GM19455 (cell line): ENCODE data around the gene IMMP2L.
"Not testable (repeated sequence)": the region's sequence is repeated elsewhere in the genome, so short reads cannot be mapped to it uniquely, and the experiment has no call there.

Experiments
- ATAC-seq: cut with Tn5 transposase; IDR thresholded peaks from one replicate; pipeline ENCODE4 v1.9.1; 2021; ENCODE audit not compliant: unreplicated experiment

The IMMP2L gene

DNA sequence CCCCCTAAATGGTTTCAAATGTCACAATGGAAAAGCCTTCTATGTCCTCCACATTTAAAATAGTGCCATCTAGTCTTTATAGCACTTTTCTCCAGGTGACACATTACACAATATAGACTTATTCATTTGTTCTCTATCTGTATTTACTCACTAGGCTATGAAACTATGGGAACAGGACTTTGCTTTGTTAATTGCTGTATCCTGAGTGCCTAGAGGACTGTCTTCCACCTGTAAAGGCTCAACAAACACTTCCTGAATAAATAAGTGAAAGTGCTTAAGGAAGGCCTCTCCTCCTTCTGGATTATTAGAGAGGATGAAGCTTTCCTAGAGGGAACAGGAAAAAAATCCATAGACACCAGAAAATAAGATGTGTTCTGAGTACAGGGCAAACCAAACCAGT lies 868.9 kb downstream of the IMMP2L start:
- ATAC-seq: no peak

DNA sequence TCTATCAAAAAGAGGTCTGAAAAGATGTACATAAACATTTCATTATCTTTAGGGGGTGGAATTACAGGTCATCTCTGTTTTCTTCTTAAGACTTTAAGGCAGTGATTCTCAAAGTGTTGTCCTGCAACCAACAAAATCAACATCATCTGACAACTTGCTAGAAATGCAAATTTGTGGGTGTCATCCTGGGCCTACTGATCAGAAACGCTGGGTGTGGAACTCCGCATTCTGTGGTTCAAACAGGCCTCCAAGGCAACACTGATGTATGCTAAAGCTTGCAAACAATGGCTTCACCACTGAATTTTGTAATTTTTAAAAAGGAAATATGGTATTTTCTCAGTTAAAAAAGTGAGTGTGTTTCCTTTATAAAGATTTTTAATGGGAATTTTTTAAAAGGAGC lies 873.4 kb downstream of the IMMP2L start:
- no peak for ATAC-seq

DNA sequence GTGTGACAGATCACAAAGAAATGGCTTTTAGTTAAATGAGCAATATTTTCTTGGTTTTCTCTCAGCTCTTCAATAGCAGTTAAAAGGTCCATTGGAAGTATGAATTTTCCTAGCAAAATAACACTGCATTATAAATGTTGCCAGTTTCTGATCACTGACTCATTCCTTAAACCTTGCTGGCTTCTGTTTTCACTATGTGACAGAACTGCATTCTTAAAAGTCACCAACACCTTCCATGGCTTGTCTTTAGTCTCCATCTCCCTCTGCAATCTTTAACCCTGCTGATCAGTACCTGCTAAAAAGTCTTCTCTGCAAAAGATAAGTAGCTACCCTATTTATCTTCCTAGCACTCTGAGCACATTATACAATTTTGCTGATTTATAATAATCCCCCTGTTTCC lies 876.4 kb downstream of the IMMP2L start:
- ATAC-seq: no peak

DNA sequence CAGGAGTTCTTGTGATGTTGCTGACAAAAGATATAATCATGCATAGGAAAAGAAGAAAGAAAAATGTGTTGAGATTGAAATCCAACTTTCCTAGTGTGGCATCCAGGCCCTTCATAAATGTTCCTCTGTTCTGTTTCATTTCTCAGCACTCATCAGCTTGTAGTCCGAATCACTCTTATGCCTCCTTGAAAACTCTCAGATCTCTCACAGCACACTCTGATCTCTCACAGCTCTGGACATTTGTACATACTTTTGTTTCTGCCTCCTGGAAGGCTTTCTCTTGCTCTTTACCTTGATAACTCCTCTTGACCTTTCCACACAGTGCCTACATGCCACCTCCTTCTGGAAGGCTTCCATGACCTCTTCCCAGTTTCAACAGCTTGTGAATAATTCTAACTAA lies 880.4 kb downstream of the IMMP2L start:
- no peak for ATAC-seq

DNA sequence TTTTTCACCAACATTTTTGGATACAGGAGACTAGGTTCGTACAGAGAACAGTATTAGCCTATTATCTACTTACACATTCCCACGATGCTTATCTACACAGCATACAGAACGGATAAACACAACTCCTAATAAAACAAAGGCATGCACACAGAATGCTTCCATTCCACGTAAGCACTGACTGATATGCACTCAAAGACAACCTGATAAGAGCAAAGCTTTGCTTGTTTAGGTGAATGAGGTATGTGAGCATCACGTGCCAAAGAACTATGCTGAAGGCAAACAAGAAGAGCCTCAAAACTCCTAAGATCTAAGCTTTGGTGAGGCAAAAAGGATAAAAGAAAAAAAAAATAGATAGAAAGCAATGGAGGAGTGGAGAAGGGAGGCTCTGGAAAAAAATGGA lies 884.9 kb downstream of the IMMP2L start:
- no peak for ATAC-seq

DNA sequence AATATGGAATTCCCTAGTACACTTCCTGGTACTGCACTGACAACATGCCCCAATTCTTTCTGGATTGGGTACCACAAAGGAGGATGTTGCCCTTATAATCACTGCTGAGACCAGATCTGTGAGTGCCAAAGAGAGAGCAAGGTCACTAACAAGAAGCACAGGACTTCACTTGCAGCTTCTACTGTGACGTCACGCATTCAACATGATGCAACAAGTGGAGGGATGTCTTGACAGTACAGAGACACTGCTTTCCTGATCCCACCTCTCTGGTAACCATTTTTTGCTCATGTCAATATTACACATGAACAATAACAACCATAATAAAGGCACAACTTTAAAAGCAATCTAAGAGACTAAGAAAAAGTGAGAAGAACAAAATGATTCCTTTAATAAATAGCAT lies 885.5 kb downstream of the IMMP2L start:
- no peak for ATAC-seq

DNA sequence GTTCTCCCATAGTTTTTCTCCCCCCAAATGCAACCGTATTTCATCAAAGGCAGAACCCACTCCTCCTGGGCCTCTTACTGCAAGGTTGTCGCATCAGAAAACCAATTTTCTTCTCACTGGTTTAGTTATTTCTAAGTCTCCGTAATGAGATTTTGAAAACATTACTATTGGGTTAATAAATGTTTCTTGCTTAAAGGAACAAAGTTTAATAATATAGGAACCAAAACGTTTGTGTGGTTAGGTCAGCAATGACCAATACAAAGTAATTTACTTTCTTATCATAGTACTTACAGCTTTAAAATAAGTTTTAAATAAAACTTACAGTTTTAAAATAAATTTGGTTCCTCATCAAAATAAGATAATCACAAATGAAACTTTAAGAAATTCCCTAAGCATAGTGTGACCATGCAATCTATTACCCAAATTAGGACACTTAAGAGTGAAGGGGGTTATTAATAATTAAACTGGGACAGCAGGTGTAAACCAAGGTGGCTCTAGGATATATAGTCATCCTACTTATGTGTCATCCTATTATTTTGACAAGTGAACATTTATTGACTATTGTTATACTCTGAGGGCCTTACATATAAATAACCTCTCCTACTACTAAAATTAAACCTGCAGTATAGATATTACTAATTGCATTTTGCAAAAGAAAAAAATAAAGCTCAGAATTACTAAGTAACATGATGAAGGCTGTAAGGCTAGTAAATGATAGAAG lies 886.7 kb downstream of the IMMP2L start:
- ATAC-seq: no peak

DNA sequence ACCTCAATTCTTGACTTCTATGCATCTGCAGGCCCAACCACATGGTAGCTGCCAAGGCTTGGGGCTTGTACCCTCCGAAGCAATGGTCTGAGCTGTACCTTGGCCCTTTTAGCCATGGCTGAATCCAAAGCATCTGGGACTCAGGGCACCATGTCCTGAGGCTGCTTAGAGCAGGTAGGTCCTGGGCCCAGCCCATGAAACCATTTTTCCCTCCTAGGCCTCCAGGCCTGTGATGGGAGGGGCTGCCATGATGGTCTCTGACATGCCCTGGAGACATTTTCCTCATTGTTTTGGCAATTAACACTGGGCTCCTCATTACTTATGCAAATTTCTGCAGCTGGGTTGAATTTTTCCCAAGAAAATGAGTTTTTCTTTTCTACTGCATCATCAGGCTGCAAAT lies 889.1 kb downstream of the IMMP2L start:
- no peak for ATAC-seq

DNA sequence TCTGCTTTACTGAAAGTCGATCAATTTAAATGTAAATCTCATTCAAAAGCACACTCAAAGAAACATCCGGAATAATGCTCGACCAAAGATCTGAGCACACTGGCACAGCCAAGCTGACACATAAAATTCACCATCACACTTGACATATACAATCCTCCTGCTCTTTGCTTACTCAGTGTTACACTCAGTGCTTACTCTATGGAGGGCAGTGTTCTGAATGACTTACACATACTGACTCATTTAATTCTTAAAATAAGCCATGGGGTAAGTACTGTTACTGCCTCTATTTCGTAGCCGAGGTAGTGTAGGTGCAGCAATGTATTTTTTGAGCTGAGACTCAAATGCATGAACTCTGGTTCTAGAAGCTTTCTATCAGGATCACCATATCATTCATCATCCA lies 892.9 kb downstream of the IMMP2L start:
- ATAC-seq: no peak

DNA sequence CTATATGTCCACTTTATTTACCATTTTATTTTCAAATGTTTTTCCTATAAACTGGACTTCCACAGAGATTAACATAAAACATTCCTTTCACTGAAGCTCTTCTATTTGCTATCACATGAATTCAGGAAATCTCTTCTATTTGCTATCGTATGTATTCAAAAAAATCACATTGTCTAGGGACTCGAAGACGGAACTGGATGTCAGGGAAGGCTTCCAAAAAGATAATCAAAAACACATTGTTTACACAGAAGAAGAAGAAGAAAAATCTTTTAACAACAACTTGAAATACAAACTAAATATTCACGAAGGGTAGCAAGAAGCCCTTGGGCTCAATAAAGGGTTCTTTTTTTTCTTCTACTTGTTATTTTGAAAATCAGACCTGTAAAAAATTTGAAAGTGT lies 897.5 kb downstream of the IMMP2L start:
- ATAC-seq: no peak

DNA sequence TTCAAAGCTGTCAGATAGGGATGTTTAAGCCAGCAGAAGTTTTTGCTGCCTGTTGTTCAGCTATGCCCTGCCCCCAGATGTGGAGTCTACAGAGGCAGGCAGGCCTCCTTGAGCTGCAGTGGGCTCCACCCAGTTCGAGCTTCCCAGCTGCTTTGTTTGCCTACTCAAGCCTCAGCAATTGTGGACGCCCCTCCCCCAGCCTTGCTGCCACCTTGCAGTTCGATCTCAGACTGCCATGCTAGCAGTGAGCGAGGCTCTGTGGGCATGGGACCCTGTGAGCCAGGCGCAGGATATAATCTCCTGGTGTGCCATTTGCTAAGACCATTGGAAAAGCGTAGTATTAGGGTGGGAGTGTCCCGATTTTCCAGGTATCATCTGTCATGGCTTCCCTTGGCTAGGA lies 901.7 kb downstream of the IMMP2L start:
- ATAC-seq: not testable (repeated sequence)

DNA sequence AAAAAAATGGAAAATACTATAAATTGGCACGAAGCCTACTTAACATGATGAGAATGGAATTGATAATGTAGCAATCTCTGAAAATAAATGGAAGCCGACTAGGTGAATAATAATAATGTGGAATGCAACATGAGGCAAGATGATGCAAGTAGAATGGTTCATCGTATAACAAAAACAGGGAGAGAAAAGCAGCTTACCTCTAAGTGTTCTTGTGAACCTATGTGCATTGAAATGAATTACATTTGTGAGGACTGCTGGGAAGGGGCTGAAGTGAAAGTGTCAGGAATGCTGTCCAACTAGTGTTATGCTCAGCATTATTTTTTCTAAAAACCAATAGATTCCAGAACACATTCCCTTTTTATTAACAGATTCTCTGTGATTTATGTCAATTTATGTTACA lies 912.0 kb downstream of the IMMP2L start:
- ATAC-seq: no peak

DNA sequence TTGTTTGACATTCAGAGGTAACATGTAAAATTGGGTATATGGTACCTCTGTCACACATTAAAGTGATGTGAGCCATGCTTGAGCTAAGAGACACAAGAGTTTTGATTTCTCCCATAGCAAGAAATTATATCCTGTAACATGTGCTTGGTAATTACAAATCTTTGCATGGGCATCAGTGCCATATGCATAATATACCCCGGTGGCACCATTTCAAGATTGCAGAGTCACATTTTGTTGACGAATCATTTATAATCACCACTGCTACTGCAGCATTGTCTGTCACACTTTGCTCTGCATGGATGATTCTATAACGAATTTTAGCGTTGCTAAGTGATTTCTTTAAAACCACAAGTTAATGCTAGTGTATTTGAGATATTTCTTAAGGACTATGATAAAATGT lies 915.0 kb downstream of the IMMP2L start:
- ATAC-seq: no peak

DNA sequence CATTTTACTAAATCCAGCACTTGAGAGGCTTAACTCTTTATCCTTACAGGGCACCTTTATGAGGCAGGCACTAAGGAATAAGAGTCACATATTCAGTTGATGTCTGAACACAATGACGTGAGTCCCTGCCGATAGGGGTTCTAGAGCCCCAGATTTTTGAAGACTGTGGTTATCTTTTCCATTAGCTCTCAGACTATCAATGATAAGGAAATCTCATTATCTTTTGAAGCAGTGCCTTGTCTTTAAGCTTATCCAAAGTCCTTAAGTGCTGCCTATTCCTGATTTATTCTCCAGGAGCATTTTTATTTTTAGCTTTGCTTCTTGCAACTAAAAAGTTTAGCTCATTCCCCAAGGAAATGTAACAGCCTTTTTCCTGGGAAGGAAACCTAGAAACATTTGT lies 915.5 kb downstream of the IMMP2L start:
- ATAC-seq: no peak

DNA sequence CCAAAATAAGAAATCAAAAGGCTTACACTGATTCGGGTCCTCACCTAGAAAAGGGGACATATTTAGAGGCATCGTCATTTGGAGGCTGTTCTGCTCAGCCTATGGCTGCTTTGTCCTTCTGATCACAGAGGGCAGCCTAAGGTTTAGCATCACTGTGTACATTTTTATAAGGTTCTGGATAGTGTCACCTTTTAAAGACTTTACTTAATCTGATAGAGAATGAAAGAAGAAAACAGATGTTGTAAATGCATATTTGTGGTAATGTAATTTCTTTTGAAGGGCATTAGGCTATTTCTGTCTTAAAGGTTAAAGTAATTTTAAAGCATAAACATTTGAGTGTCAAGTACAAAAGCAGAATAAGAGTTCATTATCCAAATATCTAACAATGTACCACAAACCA lies 916.7 kb downstream of the IMMP2L start:
- ATAC-seq: no peak

DNA sequence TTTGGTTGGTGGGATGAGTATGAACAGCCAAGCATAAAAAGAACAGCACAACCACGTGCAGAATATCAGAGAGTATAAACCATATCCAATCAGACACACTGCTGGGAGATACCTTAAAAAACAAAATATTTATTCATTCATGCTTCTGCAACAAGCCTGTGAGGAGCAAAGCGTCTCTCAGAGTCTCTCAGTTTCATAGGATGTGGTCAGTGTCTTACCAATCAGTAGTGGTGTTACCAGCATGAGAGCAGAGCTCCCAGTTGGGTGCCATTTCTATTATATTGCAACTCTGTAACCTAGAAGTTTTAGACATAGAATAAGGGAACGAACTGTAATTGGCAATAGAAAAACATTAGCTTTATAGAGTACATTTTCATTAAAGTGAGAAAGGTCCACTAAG lies 917.2 kb downstream of the IMMP2L start:
- no peak for ATAC-seq

DNA sequence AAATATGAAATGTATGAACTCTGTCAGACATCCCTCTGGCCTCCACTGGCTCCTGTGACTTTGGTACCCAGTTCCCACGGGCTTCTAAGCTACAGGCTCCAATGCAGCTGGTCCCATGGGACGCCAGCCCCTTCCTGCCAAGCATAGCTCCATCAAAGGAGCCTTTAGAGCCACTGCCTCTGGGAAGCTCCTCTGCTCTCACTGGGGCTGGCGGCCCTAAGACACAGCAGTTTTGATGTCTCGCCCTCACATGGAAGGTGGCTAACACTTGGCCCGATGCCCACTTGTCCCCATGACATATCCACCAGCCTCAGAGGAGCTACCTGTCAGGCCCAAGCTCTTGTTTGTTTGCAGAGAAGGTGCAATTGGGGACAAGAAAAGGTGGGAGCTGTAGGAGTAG lies 925.0 kb downstream of the IMMP2L start:
- ATAC-seq: no peak

DNA sequence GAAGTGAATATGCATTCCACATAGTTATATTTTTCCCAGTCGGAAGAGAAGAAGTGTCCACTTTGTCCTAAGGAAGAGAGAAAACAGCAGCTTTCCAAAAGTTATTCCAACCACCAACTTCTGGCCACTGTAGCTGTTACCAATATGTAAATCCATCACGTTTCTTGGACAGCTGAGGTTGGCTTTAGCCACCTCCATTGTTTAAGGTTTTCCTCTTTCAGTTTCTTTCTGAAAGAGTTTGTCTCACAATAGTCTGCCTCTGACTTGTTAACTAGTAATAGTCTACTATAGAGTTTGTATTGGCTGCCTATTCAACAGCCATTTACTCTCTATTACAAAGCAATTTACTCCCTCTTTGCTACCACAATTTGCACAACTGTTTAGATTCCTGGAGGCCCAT lies 929.0 kb downstream of the IMMP2L start:
- no peak for ATAC-seq

DNA sequence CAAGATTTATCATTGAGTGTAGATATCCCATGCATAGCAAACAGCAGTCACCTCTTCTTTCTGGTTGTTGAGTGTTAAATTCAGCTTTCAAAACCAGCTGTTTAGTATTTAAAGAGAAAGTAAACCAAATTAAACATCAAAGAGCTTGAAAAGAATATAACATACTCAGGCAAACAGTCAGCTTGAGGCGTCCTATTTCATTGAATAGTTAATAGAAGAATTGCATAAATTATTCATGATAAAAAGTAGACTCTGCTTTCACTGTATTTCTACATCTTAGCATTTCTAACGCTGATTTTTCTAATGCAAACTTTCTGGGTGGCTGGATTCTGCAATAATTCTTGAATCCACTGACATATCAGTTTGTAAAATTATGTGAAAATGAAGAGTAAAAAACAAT lies 935.9 kb downstream of the IMMP2L start:
- ATAC-seq: no peak

DNA sequence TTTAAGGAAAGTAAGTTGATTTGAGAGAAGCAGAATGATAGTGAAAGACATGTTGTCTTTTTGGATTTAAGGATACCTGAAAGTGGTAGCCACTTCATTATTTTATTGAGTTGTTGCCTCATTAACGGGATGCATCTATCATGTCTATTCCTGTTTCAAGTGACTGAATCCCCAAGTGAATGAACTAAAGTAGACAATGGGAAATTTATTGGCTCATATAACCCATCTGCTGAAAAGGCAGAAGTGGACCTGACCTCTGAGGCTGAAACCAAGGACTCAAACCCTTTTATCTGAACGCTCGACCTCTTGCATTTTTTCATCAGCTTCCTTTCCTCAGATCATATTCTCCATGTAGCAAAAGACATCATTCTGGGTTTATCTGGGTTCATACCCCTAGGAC lies 937.0 kb downstream of the IMMP2L start:
- no peak for ATAC-seq

DNA sequence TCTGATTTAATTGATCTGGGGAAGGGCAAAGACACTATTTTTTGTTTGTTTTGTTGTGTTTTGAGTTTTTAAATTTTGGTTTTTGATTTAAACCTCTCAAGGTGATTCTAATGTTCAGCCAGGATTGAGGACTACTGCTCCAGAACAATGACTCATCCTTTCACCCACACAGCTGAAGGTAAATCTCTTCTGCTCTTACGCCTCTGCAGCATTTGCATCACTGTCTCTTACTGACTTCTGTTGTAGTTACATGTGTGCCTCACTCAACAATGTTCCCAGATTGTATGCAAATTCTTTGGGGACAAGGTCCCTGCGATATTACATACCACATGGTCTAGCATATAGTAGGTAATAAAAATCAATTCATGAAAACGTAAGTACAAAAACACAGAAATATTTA lies 938.9 kb downstream of the IMMP2L start:
- no peak for ATAC-seq

DNA sequence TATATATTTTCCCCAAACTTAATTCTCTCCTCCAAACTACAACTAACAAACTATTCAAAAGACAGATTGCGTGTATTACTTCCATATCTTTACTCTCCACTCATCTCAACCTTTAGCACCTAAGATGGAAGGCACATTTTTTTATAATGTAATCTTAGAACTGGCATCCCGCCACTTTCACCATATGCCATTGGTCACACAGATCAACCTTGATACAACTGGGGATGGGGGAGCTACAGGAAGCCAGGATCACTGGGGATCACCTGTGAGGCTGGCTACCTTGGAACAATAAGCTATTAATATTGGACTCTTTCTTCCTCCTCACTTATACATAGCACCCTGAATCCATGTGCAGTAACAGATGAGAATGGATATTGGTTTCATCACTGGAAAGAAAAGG lies 941.0 kb downstream of the IMMP2L start:
- no peak for ATAC-seq

DNA sequence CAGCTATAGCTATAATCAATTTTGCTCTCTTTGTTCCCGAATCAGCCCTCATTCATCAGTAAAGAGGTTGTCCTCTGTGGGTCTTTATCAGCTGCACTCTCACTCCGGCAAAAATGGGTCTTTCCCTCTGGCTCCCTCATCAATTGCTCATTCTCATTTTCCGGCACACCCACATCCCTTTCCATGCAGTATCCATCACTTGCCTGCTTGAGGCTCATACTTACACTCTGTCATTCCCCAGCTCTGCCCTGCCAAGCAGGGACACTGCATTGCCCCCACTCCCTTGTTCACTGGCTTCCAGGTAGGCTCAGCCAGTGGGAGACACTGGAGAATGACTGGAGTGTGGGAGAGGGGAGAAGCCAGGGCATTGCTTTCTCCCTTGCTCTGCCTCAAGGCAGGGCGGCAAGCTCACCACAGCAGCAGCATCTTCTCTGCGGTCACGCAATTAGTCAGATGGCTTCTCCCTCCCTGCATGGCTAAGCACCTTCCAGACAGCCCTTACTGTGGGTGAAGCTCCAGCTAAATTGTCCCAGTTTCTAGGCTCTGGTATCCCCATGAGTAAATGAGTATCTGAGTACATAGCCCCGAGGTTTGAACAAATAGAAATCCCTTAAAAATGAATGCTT lies 942.1 kb downstream of the IMMP2L start:
- no peak for ATAC-seq
